ENCODE results near the gene CKAP2L.

DNA sequence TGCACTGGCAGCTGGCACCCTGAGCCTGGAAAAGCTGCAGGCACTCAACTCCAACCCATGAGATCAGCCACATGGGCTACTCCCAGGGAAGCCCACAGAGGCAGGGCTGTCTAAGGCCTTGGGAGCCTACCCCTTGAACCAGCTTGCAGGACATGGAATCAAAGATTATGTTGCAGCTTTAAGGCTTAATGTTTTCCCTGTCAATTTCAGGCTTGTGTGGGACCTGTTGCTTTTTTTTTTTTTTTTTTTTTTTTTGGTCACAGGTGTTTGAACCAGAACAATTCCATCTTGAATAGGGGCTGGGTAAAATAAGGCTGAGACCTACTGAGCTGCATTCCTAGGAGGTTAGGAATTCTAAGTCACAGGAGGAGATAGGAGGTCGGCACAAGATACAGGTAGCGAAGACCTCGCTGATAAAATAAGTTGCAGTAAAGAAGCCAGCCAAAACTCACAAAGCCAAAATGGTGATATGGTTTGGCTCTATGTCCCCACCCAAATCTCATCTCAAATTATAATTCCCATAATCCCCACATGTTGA is 27.4 kb upstream of the CKAP2L start:
- TF ChIP-seq, protein P1, sequence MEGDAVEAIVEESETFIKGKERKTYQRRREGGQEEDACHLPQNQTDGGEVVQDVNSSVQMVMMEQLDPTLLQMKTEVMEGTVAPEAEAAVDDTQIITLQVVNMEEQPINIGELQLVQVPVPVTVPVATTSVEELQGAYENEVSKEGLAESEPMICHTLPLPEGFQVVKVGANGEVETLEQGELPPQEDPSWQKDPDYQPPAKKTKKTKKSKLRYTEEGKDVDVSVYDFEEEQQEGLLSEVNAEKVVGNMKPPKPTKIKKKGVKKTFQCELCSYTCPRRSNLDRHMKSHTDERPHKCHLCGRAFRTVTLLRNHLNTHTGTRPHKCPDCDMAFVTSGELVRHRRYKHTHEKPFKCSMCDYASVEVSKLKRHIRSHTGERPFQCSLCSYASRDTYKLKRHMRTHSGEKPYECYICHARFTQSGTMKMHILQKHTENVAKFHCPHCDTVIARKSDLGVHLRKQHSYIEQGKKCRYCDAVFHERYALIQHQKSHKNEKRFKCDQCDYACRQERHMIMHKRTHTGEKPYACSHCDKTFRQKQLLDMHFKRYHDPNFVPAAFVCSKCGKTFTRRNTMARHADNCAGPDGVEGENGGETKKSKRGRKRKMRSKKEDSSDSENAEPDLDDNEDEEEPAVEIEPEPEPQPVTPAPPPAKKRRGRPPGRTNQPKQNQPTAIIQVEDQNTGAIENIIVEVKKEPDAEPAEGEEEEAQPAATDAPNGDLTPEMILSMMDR (IDR thresholded peaks at IDR 0.05; ENCODE audit: low read depth, low read length): no peak
- TF ChIP-seq POLR2A (IDR thresholded peaks at IDR 0.05; ENCODE audit: extremely low read depth, insufficient read length): no peak
- TF ChIP-seq, protein P2, sequence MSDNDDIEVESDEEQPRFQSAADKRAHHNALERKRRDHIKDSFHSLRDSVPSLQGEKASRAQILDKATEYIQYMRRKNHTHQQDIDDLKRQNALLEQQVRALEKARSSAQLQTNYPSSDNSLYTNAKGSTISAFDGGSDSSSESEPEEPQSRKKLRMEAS (IDR thresholded peaks at IDR 0.05; ENCODE audit: low read depth, low read length): no peak
- no peak for TF ChIP-seq MYC (IDR thresholded peaks at IDR 0.05; ENCODE audit: low read depth, low read length)

Measured in NB4 (cell line).